Regular cardiac myocyte (primary cell): ENCODE data around the gene EFNB3. TPM values are rescaled to one million over a fixed set of nuclear protein-coding genes. Genes with fewer than 3 reads are reported as not detected.

ENCODE experiments used
- total RNA-seq: library from RNA; depleted of rRNA; stranded (reverse); fragments of >200 nt; gene quantifications from 2 replicates; pipeline ENCODE4 v1.2.3, GENCODE V29; 2014

Gene EFNB3
- under 0.01 and 0.19 TPM in 2 replicates for total RNA-seq

GRCh38 chr17:7704601-7705268, at the start of gene EFNB3:
Gene EFNB3 (plus strand): TSS chr17:7705202. CDS start chr17:7705599, 397 bp downstream.

GRCh38 chr17:7687072-7687907, 17.7 kb upstream of the EFNB3 start, which contains the start of gene TP53:
Gene TP53 (minus strand): TSS chr17:7687490. CDS start chr17:7676594, 10,896 bp downstream.

GRCh38 chr17:7687908-7688807, 16.8 kb upstream of the EFNB3 start, which contains the start of gene WRAP53:
Gene WRAP53 (plus strand): TSS chr17:7688477. CDS start chr17:7688649, 172 bp downstream.

GRCh38 chr17:7716901-7717755, 12.1 kb downstream of the EFNB3 start, which contains the start of gene DNAH2:
Gene DNAH2 (plus strand): TSS chr17:7717744. CDS start chr17:7719735, 1,991 bp downstream.

Other genes starting within 250 kb of the EFNB3 start
- gene ZBTB4, start 225.6 kb upstream of the EFNB3 start, total RNA-seq = 14.8 and 21.4 TPM in 2 replicates
- not detected in 2 replicates for gene SLC35G6, start 223.8 kb upstream of the EFNB3 start, total RNA-seq
- 49.6 and 88.0 TPM in 2 replicates for gene POLR2A, start 220.8 kb upstream of the EFNB3 start, total RNA-seq
- 3.6 and 14.1 TPM in 2 replicates for gene TNFSF12, start 156.1 kb upstream of the EFNB3 start, total RNA-seq
- gene TNFSF13, start 146.5 kb upstream of the EFNB3 start, total RNA-seq = 0.38 and 1.1 TPM in 2 replicates
- gene SENP3, start 143.3 kb upstream of the EFNB3 start, total RNA-seq = 71.0 and 99.3 TPM in 2 replicates
- 7.5 and 15.2 TPM in 2 replicates for gene CD68, start 125.6 kb upstream of the EFNB3 start, total RNA-seq
- gene MPDU1, start 121.3 kb upstream of the EFNB3 start, total RNA-seq = 54.4 and 115 TPM in 2 replicates
- 0.28 and 0.38 TPM in 2 replicates for gene SOX15, start 115.1 kb upstream of the EFNB3 start, total RNA-seq
- 50.2 and 58.1 TPM in 2 replicates for gene FXR2, start 90.3 kb upstream of the EFNB3 start, total RNA-seq
- gene SAT2, start 77.4 kb upstream of the EFNB3 start, total RNA-seq = 25.5 and 30.2 TPM in 2 replicates
- gene SHBG, start 75.1 kb upstream of the EFNB3 start, total RNA-seq = 0.19 and 0.28 TPM in 2 replicates
- gene ATP1B2, start 54.3 kb upstream of the EFNB3 start, total RNA-seq = not detected in 2 replicates
- 16.3 and 28.4 TPM in 2 replicates for gene TP53, start 17.7 kb upstream of the EFNB3 start, total RNA-seq
- gene WRAP53, start 16.7 kb upstream of the EFNB3 start, total RNA-seq = 3.1 and 7.9 TPM in 2 replicates
- gene DNAH2, start 12.5 kb downstream of the EFNB3 start, total RNA-seq = 0.19 and 0.56 TPM in 2 replicates
- 4.2 and 68.6 TPM in 2 replicates for gene KDM6B, start 129.0 kb downstream of the EFNB3 start, total RNA-seq
- gene TMEM88, start 149.9 kb downstream of the EFNB3 start, total RNA-seq = 0.58 TPM in 1 of 2 replicates, not detected in the other
- gene NAA38, start 152.4 kb downstream of the EFNB3 start, total RNA-seq = 65.7 and 90.3 TPM in 2 replicates
- 13.0 and 13.6 TPM in 2 replicates for gene CYB5D1, start 152.8 kb downstream of the EFNB3 start, total RNA-seq
- 115 and 141 TPM in 2 replicates for gene CHD3, start 183.6 kb downstream of the EFNB3 start, total RNA-seq
- gene RNF227, start 211.1 kb downstream of the EFNB3 start, total RNA-seq = 1.7 and 8.5 TPM in 2 replicates
- 0.58 and 0.85 TPM in 2 replicates for gene KCNAB3, start 224.7 kb downstream of the EFNB3 start, total RNA-seq
- 36.1 and 46.8 TPM in 2 replicates for gene TRAPPC1, start 226.7 kb downstream of the EFNB3 start, total RNA-seq
- gene CNTROB, start 227.0 kb downstream of the EFNB3 start, total RNA-seq = 18.0 and 27.6 TPM in 2 replicates